Mesothelial cell of epicardium (in vitro differentiated cells): ENCODE measurements around the gene ZBTB43. TPM values are rescaled to one million over a fixed set of nuclear protein-coding genes. Genes with fewer than 3 reads are reported as not detected.

Experiments
- DNase-seq, 2 experiments: peaks; one replicate each; pipeline ENCODE4 v3.0.0; 2021; ENCODE audit warnings: low spot score in 2 of 2; ENCODE audit not compliant: unreplicated experiment in 2 of 2
- H3K27ac Mint-ChIP-seq: 2 replicates; pipeline ENCODE4 v1.8.0; 2021; ENCODE audit warnings: mixed read lengths
- H3K27me3 Mint-ChIP-seq: 2 replicates; pipeline ENCODE4 v1.8.0; 2021; ENCODE audit warnings: low read depth, mixed read lengths
- H3K36me3 Mint-ChIP-seq: 2 replicates; pipeline ENCODE4 v1.8.0; 2021; ENCODE audit warnings: mixed read lengths
- H3K4me1 Mint-ChIP-seq: 2 replicates; pipeline ENCODE4 v1.8.0; 2021; ENCODE audit warnings: mixed read lengths
- H3K4me3 Mint-ChIP-seq: 2 replicates; pipeline ENCODE4 v1.8.0; 2021; ENCODE audit warnings: mild to moderate bottlenecking, moderate library complexity, mixed read lengths
- H3K9me3 Mint-ChIP-seq: 2 replicates; pipeline ENCODE4 v1.8.0; 2021; ENCODE audit warnings: mixed read lengths
- total RNA-seq: library from RNA; stranded (reverse); gene quantifications from 3 replicates; pipeline ENCODE4 v1.2.1, GENCODE V29; 2021
- TF ChIP-seq, protein P1 (sequence below): fragments of 200-600 bp; sonication (generic); IDR thresholded peaks from one replicate; pipeline ENCODE4 v1.5.0; 2021; ENCODE audit warnings: antibody characterized with exemption; ENCODE audit not compliant: unreplicated experiment

The ZBTB43 gene
- total RNA-seq, 1 donor from 2014 or later = 21.4 TPM

GRCh38 chr9:126854734-126855133 is 49.9 kb downstream of the ZBTB43 start:
- Mint-ChIP-seq H3K9me3 (no peaks in the 10 kb centered on the region), H3K27me3 (peaks cover 15% of the 10 kb centered on the region), H3K36me3 (no peaks in the 10 kb centered on the region), H3K4me3 (no peak overlapping the region), H3K4me1 (peaks cover 21% of the 10 kb centered on the region), H3K27ac (peak overlapping the region; percentile 21)
- DNase-seq = peak in 1 of 2 experiments; percentile 31
- TF ChIP-seq, protein P1, sequence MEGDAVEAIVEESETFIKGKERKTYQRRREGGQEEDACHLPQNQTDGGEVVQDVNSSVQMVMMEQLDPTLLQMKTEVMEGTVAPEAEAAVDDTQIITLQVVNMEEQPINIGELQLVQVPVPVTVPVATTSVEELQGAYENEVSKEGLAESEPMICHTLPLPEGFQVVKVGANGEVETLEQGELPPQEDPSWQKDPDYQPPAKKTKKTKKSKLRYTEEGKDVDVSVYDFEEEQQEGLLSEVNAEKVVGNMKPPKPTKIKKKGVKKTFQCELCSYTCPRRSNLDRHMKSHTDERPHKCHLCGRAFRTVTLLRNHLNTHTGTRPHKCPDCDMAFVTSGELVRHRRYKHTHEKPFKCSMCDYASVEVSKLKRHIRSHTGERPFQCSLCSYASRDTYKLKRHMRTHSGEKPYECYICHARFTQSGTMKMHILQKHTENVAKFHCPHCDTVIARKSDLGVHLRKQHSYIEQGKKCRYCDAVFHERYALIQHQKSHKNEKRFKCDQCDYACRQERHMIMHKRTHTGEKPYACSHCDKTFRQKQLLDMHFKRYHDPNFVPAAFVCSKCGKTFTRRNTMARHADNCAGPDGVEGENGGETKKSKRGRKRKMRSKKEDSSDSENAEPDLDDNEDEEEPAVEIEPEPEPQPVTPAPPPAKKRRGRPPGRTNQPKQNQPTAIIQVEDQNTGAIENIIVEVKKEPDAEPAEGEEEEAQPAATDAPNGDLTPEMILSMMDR = no peak

DNA sequence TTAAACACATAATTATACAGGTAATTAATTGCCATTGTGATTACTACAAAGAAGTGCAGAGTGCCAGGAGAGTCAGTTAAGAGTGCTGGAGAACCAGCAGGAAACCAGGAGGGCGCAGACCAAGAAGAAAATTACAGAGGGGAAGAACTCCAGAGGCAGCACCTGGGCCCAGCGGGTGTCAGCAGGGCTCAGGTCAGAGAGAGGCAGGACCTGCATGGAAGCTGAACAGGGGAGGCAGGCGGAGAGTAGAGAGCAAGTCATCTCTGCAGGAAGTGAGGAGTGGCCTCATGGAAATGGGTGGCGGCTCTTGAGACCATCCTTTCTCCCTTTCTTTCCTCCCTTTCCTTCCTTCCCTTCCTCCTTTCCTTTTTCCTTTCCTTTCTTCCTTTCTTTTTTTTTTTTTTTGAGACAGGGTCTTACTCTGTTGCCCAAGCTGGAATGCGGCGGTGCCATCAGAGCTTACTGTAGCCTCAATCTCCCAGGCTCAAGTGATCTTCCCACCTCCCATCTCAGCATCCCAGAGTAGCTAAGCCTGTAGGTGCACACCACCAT is 51.6 kb downstream of the ZBTB43 start:
- H3K27ac Mint-ChIP-seq = no peak overlapping the region
- peaks cover 24% of the 10 kb centered on the region for H3K4me1 Mint-ChIP-seq
- DNase-seq = no peak
- H3K9me3 Mint-ChIP-seq = no peaks in the 10 kb centered on the region
- TF ChIP-seq, protein P1 = no peak
- H3K27me3 Mint-ChIP-seq = peaks cover 15% of the 10 kb centered on the region
- no peak overlapping the region for H3K4me3 Mint-ChIP-seq
- no peaks in the 10 kb centered on the region for H3K36me3 Mint-ChIP-seq

- Mint-ChIP-seq H3K9me3 (no peaks in the 10 kb centered on the region), H3K36me3 (no peaks in the 10 kb centered on the region), H3K4me1 (peaks cover 27% of the 10 kb centered on the region), H3K27me3 (peaks cover 15% of the 10 kb centered on the region), H3K4me3 (no peak overlapping the region), H3K27ac (no peak overlapping the region)
- DNase-seq = no peak
- TF ChIP-seq, protein P1 = no peak
Observed at GRCh38 chr9:126857261-126857960, 52.6 kb downstream of the ZBTB43 start.

DNA sequence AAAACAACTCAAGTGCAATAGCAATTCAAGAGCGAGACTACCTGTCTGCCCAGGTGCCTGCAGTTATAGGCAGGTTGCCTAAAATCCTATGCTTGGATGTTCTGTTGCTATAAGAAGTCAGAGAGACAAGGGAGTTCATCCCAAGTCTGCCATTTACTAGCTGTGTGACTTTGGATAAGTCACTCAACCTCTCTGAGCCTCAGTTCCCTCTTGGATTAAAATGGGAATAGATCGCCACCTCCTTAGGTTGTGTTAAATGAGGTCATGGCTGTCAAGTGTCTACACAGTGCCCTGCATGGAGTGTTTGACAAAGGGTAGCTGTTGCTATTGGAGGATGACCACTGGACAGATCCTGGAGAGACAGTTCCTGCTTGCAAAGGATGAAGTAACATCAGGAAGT is 54.3 kb downstream of the ZBTB43 start:
- Mint-ChIP-seq H3K27me3 (peaks cover 15% of the 10 kb centered on the region), H3K4me1 (peaks cover 36% of the 10 kb centered on the region), H3K4me3 (peak overlapping the region; percentile 74), H3K9me3 (no peaks in the 10 kb centered on the region), H3K27ac (no peak overlapping the region), H3K36me3 (no peaks in the 10 kb centered on the region)
- TF ChIP-seq, protein P1 = no peak
- DNase-seq = no peak

GRCh38 chr9:126860077-126860756 is 55.4 kb downstream of the ZBTB43 start, which contains the start of gene ZBTB34:
Gene ZBTB34 (plus strand): TSS chr9:126860639. CDS start chr9:126879400, 18,761 bp downstream.
- Mint-ChIP-seq H3K9me3 (no peaks in the 10 kb centered on the region), H3K4me1 (peaks cover 28% of the 10 kb centered on the region), H3K27me3 (peaks cover 15% of the 10 kb centered on the region), H3K27ac (peak within 1 kb of the TSS; percentile 91), H3K4me3 (peak within 1 kb of the TSS; percentile 81), H3K36me3 (peaks cover 4% of the 10 kb centered on the region)
- peak; percentile 73 to 87 for DNase-seq
- TF ChIP-seq, protein P1 = peak; percentile 100
